Keratinocyte (primary cell): ENCODE data around the gene SLC4A5.

ENCODE experiments used
- CTCF ChIP-seq, 3 experiments: IDR thresholded peaks in 1 of 3; conservative IDR thresholded peaks in 1 of 3; optimal IDR thresholded peaks in 1 of 3; 2 replicates in 2 of 3; 3 replicates in 1 of 3; pipeline versions ENCODE3 to v1.5.1; 2011; ENCODE audit warnings: low read length in 3 of 3, mild to moderate bottlenecking in 3 of 3, moderate library complexity in 2 of 3, control low read depth in 1 of 3, inconsistent platforms in 1 of 3; ENCODE audit not compliant: insufficient read depth in 2 of 3; ENCODE audit errors: extremely low read depth in 1 of 3
- EZH2 ChIP-seq: IDR thresholded peaks from one replicate; pipeline ENCODE4 v1.6.1; 2012; ENCODE audit warnings: inconsistent platforms, mild to moderate bottlenecking, low read length, moderate library complexity

- no peak for TF ChIP-seq CTCF (optimal IDR thresholded peaks at IDR 0.05 in 1 of 3, IDR thresholded peaks at IDR 0.05 in 1 of 3, conservative IDR thresholded peaks at IDR 0.05 in 1 of 3; ENCODE audit: extremely low read depth in 1 of 3, insufficient read depth in 2 of 3, low read length in 3 of 3)
- TF ChIP-seq EZH2 = no peak
Observed at GRCh38 chr2:74244286-74244685, 98.9 kb downstream of the SLC4A5 start.
